Measurements from ENCODE around the gene NDUFAB1.
A peak's percentile ranks its signal among the peaks of the same experiment; 100 is the strongest.
"Not testable (repeated sequence)": the region's sequence is repeated elsewhere in the genome, so short reads cannot be mapped to it uniquely, and the experiment has no call there.

NDUFAB1 gene

DNA sequence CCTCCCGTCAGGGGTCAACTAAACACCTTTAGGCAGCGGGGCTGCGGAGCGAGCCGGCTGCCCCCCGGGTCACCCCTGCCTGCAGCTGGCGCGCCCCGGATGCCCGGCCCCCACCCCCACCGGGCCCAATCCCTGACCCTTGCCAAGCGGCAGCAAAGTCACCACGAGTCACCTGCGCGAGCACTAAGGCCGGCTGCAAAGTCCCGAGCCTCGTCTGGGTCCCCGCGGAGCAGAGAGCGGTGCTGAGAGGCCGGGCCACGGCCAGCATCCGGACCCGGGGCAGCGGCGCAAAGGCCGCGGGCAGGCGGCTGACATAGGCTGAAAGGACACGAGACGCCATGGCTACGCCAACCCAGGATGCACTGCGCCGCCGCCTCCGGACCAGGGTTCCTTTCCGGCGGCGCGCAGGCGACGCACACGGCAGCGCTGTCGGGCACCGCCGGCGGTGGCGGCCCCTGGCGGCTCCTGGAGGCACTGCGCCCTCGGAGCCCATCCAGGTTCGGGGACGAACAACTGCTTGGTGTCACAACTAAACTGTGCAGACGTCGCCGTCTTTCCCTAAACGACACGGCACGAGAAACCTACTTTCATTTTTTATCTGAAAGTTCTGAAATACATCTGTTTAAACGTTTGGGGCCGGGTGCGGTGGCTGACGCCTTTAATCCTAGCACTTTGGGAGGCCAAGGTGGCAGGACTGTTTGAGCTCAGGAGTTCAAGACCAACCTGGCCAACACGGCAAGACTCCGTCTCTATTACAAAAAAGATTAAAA is at the start of gene NDUFAB1:
TSS of gene NDUFAB1 (minus strand) at position 366 of the 770 bp plus-strand sequence. CDS start at position 340, 26 bp downstream.
- DNase-seq (ENCODE audit: low spot score), result peak; percentile 91

- DNase-seq (ENCODE audit: low spot score), result no peak
Measured at GRCh38 chr16:23642246-23642774, 46.2 kb upstream of the NDUFAB1 start.

GRCh38 chr16:23640931-23641765 is 45.0 kb upstream of the NDUFAB1 start, which contains the start of the genes DCTN5 and PALB2:
DCTN5 (plus strand) TSS chr16:23641466; CDS start chr16:23641543, 77 bp downstream.
PALB2 (minus strand) TSS chr16:23641310; CDS start chr16:23641157, 153 bp downstream.
- peak; percentile 95 for DNase-seq (ENCODE audit: low spot score)

DNA sequence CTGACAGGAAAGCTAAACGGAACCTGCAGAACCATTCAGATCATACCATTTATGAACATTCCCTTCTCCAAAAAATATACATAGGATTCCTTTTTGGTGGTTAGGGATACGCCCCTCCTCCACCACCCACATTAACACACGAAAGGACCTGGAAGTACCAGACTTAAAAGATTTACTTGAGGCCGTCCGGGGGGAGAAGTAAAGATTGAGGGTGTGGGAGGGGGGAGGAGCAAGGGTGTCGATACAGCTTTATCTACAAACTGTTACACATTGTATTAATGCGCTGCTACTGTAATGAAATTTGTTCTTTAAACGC is 44.5 kb upstream of the NDUFAB1 start:
- no peak for DNase-seq (ENCODE audit: low spot score)

GRCh38 chr16:23635958-23636357 is 39.8 kb upstream of the NDUFAB1 start:
- DNase-seq (ENCODE audit: low spot score), result no peak

GRCh38 chr16:23634461-23635036 is 38.4 kb upstream of the NDUFAB1 start:
- no peak for DNase-seq (ENCODE audit: low spot score)

DNA sequence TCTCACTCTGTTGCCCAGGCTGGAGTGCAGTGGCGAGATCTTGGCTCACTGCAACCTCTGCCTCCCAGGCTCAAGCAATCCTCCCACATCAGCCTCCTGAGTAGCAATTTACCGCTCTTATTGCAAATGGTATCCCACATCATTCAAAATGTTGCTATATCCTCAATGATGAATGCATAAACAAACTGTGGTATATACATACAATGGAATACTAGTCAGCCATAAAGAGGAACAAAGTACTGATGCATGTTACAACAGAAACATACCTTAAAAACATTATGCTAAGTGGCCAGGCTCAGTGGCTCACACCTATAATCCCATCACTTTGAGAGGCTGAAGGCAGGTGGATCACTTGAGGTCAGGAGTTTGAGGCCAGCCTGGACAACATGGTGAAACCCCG is 35.8 kb upstream of the NDUFAB1 start:
- DNase-seq (ENCODE audit: low spot score), result not testable (repeated sequence)

DNA sequence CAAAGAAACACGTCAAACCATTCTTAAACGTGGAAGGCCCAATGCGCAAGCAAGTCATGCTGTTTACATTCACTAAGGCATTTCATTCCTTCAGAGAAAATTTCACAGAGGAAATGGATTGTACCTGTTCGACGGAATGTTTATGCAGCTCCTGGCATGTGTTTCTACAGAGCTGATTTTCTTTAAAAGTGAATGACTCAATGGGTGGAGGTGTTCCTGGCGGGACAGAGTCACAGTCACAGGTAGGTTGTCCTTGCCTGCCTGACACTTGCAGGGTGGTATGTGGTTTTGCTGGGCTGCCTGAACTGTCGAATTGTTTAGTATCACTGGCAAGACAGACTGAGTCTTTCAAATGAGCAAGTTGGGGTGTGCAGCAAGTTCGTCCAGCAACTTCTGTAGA is 33.4 kb upstream of the NDUFAB1 start:
- DNase-seq (ENCODE audit: low spot score), result no peak

GRCh38 chr16:23624092-23624491 is 28.0 kb upstream of the NDUFAB1 start:
- no peak for DNase-seq (ENCODE audit: low spot score)

GRCh38 chr16:23615805-23616204 is 19.7 kb upstream of the NDUFAB1 start:
- DNase-seq (ENCODE audit: low spot score), result no peak

DNA sequence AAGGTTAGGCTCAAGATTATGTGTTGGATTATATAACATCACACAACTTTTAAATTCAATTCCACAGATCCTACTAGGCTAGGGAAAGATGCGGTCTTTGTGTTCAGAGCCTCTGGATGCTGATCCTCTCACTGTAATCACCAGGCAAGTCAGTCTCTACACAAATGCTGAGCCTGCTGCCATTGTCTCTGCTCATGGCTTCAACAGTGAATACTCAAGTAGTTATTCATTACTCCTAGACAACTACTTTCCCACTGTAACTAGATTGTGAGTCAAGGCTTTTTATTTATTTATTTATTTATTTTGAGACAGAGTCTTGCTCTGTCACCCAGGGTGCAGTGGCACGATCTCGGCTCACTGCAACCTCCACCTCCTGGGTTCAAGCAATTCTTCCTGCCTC is 15.8 kb upstream of the NDUFAB1 start:
- DNase-seq (ENCODE audit: low spot score), result no peak

DNA sequence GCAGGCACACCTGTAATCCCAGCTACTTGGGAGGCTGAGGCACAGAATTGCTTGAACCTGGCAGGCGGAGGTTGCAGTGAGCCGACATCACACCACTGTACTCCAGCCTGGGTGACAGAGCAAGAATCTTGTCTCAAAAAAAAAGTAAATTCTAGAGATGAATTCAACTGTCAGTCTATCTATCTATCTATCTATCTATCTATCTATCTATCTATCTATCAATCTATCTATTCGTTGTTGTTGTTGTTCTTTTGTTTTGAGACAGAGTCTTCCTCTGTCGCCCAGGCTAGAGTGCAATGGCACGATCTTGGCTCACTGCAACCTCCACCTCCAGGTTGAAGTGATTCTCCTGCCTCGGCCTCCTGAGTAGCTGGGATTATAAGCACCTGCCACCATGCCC is 14.8 kb upstream of the NDUFAB1 start:
- DNase-seq (ENCODE audit: low spot score), result not testable (repeated sequence)

GRCh38 chr16:23609929-23610328 is 13.8 kb upstream of the NDUFAB1 start:
- DNase-seq (ENCODE audit: low spot score), result no peak

- peak; percentile 4 for DNase-seq (ENCODE audit: low spot score)
Measured at GRCh38 chr16:23608194-23608593, 12.1 kb upstream of the NDUFAB1 start.

DNA sequence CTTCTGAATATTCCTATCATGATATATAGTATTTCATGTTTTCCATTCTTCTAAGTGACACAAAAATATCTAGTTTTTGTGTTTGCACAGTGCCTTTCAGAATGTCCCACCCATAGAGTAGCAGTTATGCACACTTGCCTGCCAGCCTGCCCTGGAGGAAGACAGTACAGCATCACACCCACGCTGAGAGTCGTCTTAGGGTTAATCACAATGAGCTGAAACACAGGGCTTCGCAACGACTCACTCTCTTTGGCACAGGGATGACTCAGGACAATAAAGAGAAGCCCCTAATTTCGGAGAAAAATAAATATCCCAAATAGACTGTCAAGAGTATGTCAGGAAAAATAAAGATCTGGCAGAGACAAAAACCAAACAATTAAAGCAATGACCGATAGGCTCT is 11.6 kb upstream of the NDUFAB1 start:
- DNase-seq (ENCODE audit: low spot score), result no peak

- peak; percentile 20 for DNase-seq (ENCODE audit: low spot score)
Measured at GRCh38 chr16:23597003-23597756, 1.1 kb upstream of the NDUFAB1 start.

GRCh38 chr16:23595246-23595950 is 718 bp downstream of the NDUFAB1 start:
- DNase-seq (ENCODE audit: low spot score), result no peak

GRCh38 chr16:23594186-23594585 is 1.9 kb downstream of the NDUFAB1 start:
- no peak for DNase-seq (ENCODE audit: low spot score)

DNA sequence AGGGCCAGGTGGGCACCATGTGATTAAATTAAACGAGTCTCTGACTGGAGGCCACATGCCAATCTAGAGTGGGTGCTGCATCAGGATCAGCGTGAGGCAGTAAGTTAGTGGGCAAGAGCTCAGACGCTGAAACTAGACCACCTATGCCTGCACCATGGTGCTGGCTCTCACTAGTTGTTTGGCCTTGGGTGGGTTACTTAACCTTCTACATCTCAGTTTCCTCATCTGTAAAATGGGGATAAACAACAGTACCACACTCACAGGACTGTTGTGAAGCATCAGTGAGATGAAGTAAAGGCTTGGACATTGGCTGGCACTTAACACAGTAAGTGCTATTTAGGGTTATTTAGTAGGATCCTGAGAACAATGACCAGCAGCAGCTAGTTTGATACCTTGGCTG is 5.9 kb downstream of the NDUFAB1 start:
- no peak for DNase-seq (ENCODE audit: low spot score)

- no peak for DNase-seq (ENCODE audit: low spot score)
Measured at GRCh38 chr16:23587726-23588125, 8.4 kb downstream of the NDUFAB1 start.
